BJ (cell line): Measurements from ENCODE around the gene RAN. TPM values are rescaled to one million over a fixed set of nuclear protein-coding genes. Genes with fewer than 3 reads are reported as not detected.

ENCODE experiments used
- CTCF ChIA-PET: fragments of 350-600 bp; formaldehyde crosslinking; extraction: SDS; loops from one replicate; lab custom pipeline; 2021; ENCODE audit warnings: antibody characterized with exemption, inconsistent platforms; lab: Yijun Ruan, JAX
- POLR2A ChIA-PET: fragments of 300-600 bp; sonication (Branson Sonifier 250); formaldehyde crosslinking; extraction: SDS; loops from one replicate; lab custom pipeline; 2021; ENCODE audit warnings: antibody characterized with exemption; lab: Charles Lee
- DNase-seq: peaks from one replicate; pipeline ENCODE4 v3.0.0-alpha.2; 2011; ENCODE audit warnings: low read depth
- H3K27me3 ChIP-seq: 2 replicates; pipeline ENCODE4 v1.6.0; 2011; ENCODE audit warnings: low read length; ENCODE audit not compliant: control insufficient read depth, insufficient read depth
- H3K36me3 ChIP-seq: 2 replicates; pipeline ENCODE4 v1.5.1; 2011; ENCODE audit warnings: low read length; ENCODE audit not compliant: control insufficient read depth, insufficient read depth
- H3K4me3 ChIP-seq: 2 replicates; pipeline ENCODE4 v1.5.1; 2011; ENCODE audit warnings: low read depth, mild to moderate bottlenecking, control low read depth, low read length
- CTCF ChIP-seq: IDR thresholded peaks from 2 replicates; pipeline ENCODE4 v1.5.1; 2011; ENCODE audit warnings: low read depth, mild to moderate bottlenecking, control low read depth, inconsistent platforms, low read length, moderate library complexity; ENCODE audit not compliant: insufficient read depth
- polyA plus RNA-seq: library from polyadenylated mRNA; depleted of rRNA; stranded (reverse); fragments of >200 nt; gene quantifications from 2 replicates; pipeline ENCODE4 v1.2.3, GENCODE V29; 2011

The RAN gene
- polyA plus RNA-seq, 1 experiment = 1,011 TPM

GRCh38 chr12:130828895-130829294, 43.0 kb upstream of the RAN start:
- Histone ChIP-seq H3K27me3 (no peaks in the 10 kb centered on the region), H3K4me3 (no peak overlapping the region), H3K36me3 (peaks cover 2% of the 10 kb centered on the region; the same call in 1 of the 2 replicates)
- ChIA-PET CTCF (interaction anchor here (0.6 to 1.2 kb wide), 2 partner anchors 11 to 14 kb away, joined by 3 to 4 read pairs; no protein-coding TSS in a partner anchor), POLR2A (no interaction called here)
- TF ChIP-seq CTCF = no peak
- no peak for DNase-seq

DNA sequence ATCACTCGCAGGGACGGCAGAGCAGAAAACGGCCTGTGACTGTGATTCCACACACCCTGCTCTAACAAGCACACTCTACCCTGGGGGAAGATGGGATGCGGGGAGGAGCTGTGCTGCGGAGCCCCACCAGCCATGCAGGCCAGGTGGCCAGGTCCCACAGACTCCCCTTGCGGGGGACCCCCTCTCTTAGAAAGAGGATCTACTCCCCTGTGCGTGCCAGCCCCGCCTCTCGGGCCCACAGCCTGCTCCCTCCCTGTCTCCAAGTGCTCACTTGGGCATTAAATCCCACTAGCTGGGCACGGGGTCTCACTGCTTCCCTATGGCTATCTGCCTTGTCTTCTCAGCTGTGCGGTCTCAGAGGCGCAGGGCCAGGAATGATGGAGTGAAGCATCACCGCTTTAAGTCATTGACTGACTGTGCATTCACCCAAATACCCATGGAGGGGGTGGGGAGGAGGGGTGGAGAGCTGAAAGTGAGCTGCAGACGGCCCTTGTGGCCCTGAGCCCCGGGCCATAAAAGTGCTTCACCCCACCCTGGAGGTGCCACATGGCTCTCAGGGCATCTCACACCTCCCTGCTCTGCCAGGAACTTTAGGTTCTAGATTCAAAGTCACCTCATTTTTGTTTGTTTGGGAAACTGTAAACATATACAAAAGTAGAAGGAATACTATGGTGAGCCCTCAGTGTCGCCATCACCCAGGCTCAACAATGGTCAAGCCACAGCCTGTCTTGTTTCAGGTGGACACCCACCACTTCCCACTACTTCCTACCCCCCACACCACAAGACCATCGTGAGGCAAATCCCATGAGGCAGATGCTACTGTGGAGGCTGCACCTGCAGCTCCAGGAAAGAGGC, 42.2 kb upstream of the RAN start:
- Histone ChIP-seq H3K36me3 (peaks cover 2% of the 10 kb centered on the region; the same call in 1 of the 2 replicates), H3K27me3 (no peaks in the 10 kb centered on the region), H3K4me3 (no peak overlapping the region)
- no peak for DNase-seq
- TF ChIP-seq CTCF = no peak
- ChIA-PET CTCF (interaction anchor here (0.6 to 1.2 kb wide), 3 partner anchors 9 to 17 kb away, joined by 3 read pairs; no protein-coding TSS in a partner anchor), POLR2A (no interaction called here)

DNA sequence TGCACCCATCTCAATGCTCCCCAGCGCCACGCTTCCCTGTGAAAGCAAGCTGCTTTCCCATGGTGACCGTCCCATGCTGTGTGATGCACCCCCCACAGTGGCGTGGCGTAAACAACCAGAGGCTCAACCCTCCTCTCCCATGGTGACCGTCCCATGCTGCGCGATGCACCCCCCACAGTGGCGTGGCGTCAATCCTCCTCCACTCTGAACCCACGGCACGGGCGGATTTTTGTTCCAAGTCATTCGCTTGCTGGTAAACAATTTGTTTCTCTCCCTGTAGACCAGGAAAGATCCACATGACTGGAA, 41.7 kb upstream of the RAN start:
- H3K36me3 ChIP-seq = peaks cover 2% of the 10 kb centered on the region; the same call in 1 of the 2 replicates
- TF ChIP-seq CTCF = no peak
- ChIA-PET CTCF (interaction anchor here (0.8 kb wide), 1 partner anchor 16 kb away, joined by 3 read pairs; no protein-coding TSS in a partner anchor), POLR2A (no interaction called here)
- DNase-seq = no peak
- H3K27me3 ChIP-seq = no peaks in the 10 kb centered on the region
- H3K4me3 ChIP-seq = no peak overlapping the region

GRCh38 chr12:130831246-130831645, 40.6 kb upstream of the RAN start:
- CTCF ChIA-PET = no interaction called here
- POLR2A ChIA-PET = no interaction called here

More at GRCh38 chr12:130831246-130831645, 40.6 kb upstream of the RAN start:
- no peaks in the 10 kb centered on the region for H3K27me3 ChIP-seq
- H3K36me3 ChIP-seq = peaks cover 2% of the 10 kb centered on the region; the same call in 1 of the 2 replicates
- no peak for DNase-seq
- no peak overlapping the region for H3K4me3 ChIP-seq
- no peak for TF ChIP-seq CTCF
